Trophoblast cell (in vitro differentiated cells and primary cell): ENCODE data around the gene GOLGA8N.
"Not testable (repeated sequence)": the region's sequence is repeated elsewhere in the genome, so short reads cannot be mapped to it uniquely, and the experiment has no call there.

Experiments
- DNase-seq, 2 donors: peaks; one replicate each; pipeline ENCODE4 v3.0.0-alpha.2; 2016
- H2AFZ ChIP-seq: 2 replicates; pipeline ENCODE4 v1.6.1; 2013; ENCODE audit warnings: low read length, moderate library complexity, mild to moderate bottlenecking; ENCODE audit not compliant: insufficient read depth, poor library complexity
- H2AK5ac ChIP-seq: 2 replicates; pipeline ENCODE4 v1.6.1; 2013; ENCODE audit warnings: mild to moderate bottlenecking, low read length
- H2BK120ac ChIP-seq: 2 replicates; pipeline ENCODE4 v1.6.1; 2013; ENCODE audit warnings: low read length, mild to moderate bottlenecking, moderate library complexity; ENCODE audit not compliant: insufficient read depth, poor library complexity
- H2BK12ac ChIP-seq: 2 replicates; pipeline ENCODE4 v1.6.1; 2013; ENCODE audit warnings: mild to moderate bottlenecking, low read length, moderate library complexity
- H2BK5ac ChIP-seq: 2 replicates; pipeline ENCODE4 v1.6.1; 2013; ENCODE audit warnings: low read length, low read depth, moderate library complexity, mild to moderate bottlenecking; ENCODE audit not compliant: poor library complexity
- H3K14ac ChIP-seq: 2 replicates; pipeline ENCODE4 v1.6.1; 2013; ENCODE audit warnings: mild to moderate bottlenecking, low read length
- H3K18ac ChIP-seq: 2 replicates; pipeline ENCODE4 v1.6.1; 2013; ENCODE audit warnings: mild to moderate bottlenecking, low read length
- H3K23ac ChIP-seq: 2 replicates; pipeline ENCODE4 v1.6.1; 2013; ENCODE audit warnings: low read length
- H3K27ac ChIP-seq: 2 replicates; pipeline ENCODE4 v1.5.1; 2013; ENCODE audit warnings: low read depth, mild to moderate bottlenecking, inconsistent platforms, low read length, moderate library complexity
- H3K27me3 ChIP-seq: 2 replicates; pipeline ENCODE4 v1.6.1; 2013; ENCODE audit warnings: inconsistent platforms, mild to moderate bottlenecking, low read length, moderate library complexity; ENCODE audit not compliant: insufficient read depth
- H3K36me3 ChIP-seq, 2 experiments: 1 replicate in 1 of 2; 2 replicates in 1 of 2; pipeline ENCODE4 v1.6.1; 2013; ENCODE audit warnings: low read length in 2 of 2, mild to moderate bottlenecking in 2 of 2, moderate library complexity in 1 of 2; ENCODE audit not compliant: insufficient read depth in 2 of 2, control insufficient read depth in 1 of 2
- H3K4ac ChIP-seq: 2 replicates; pipeline ENCODE4 v1.6.1; 2013; ENCODE audit warnings: low read depth, mild to moderate bottlenecking, low read length, moderate library complexity
- H3K4me1 ChIP-seq, 2 experiments: 1 replicate in 1 of 2; 2 replicates in 1 of 2; pipeline ENCODE4 v1.6.1; 2013; ENCODE audit warnings: low read length in 2 of 2, mild to moderate bottlenecking in 2 of 2, moderate library complexity in 1 of 2; ENCODE audit not compliant: insufficient read depth in 2 of 2, control insufficient read depth in 1 of 2
- H3K4me2 ChIP-seq: 2 replicates; pipeline ENCODE4 v1.6.1; 2013; ENCODE audit warnings: inconsistent platforms, mild to moderate bottlenecking, low read length, moderate library complexity
- H3K4me3 ChIP-seq: 2 replicates; pipeline ENCODE4 v1.5.1; 2013; ENCODE audit warnings: mild to moderate bottlenecking, low read depth, low read length, inconsistent platforms
- H3K79me1 ChIP-seq: one replicate; pipeline ENCODE4 v1.6.1; 2013; ENCODE audit warnings: low read length
- H3K79me2 ChIP-seq: 2 replicates; pipeline ENCODE4 v1.6.1; 2013; ENCODE audit warnings: low read length, mild to moderate bottlenecking; ENCODE audit not compliant: control insufficient read depth, insufficient read depth, poor library complexity
- H3K9ac ChIP-seq: 2 replicates; pipeline ENCODE4 v1.6.1; 2013; ENCODE audit warnings: mild to moderate bottlenecking, low read length
- H3K9me3 ChIP-seq: 2 replicates; pipeline ENCODE4 v1.6.1; 2013; ENCODE audit warnings: low read depth, mild to moderate bottlenecking, control low read depth, inconsistent platforms, low read length; ENCODE audit not compliant: insufficient read depth
- H4K12ac ChIP-seq: 2 replicates; pipeline ENCODE4 v1.6.1; 2013; ENCODE audit warnings: low read depth, mild to moderate bottlenecking, low read length, moderate library complexity
- H4K8ac ChIP-seq: 2 replicates; pipeline ENCODE4 v1.6.1; 2013; ENCODE audit warnings: low read depth, mild to moderate bottlenecking, low read length, moderate library complexity
- H4K91ac ChIP-seq: one replicate; pipeline ENCODE4 v1.6.1; 2013; ENCODE audit warnings: low read depth, mild to moderate bottlenecking, low read length, moderate library complexity
- WGBS: extraction: QIAGEN DNeasy Blood & Tissue Kit; methylation state at CpG from one replicate; pipeline ENCODE4 v1.1.7; 2013; ENCODE audit warnings: missing lambda C conversion rate; ENCODE audit not compliant: insufficient read length, insufficient coverage; ENCODE audit errors: extremely low coverage; 5-methylcytosine and 5-hydroxymethylcytosine counted together

GOLGA8N gene

GRCh38 chr15:32609518-32609917, 16.3 kb downstream of the GOLGA8N start:
- not testable (repeated sequence) for H2BK120ac ChIP-seq, H2AFZ ChIP-seq, H3K4me3 ChIP-seq, H3K27me3 ChIP-seq, H3K18ac ChIP-seq, H2BK5ac ChIP-seq, H3K79me1 ChIP-seq, H3K4ac ChIP-seq, H2AK5ac ChIP-seq, H3K27ac ChIP-seq, H3K36me3 ChIP-seq, H3K9me3 ChIP-seq, H2BK12ac ChIP-seq, H3K4me2 ChIP-seq, H4K91ac ChIP-seq, H3K14ac ChIP-seq, H3K4me1 ChIP-seq, H4K12ac ChIP-seq, H3K79me2 ChIP-seq, H3K9ac ChIP-seq, H3K23ac ChIP-seq, H4K8ac ChIP-seq
- WGBS: no CpG with 5 or more reads among the region's 2 CpGs
- DNase-seq: peak in 1 of 2 donors; percentile 54

- not testable (repeated sequence) for H4K91ac ChIP-seq, H2BK120ac ChIP-seq, H3K4me3 ChIP-seq, H3K4ac ChIP-seq, H2AFZ ChIP-seq, H3K14ac ChIP-seq, H2BK12ac ChIP-seq, H3K79me1 ChIP-seq, H3K23ac ChIP-seq, H3K79me2 ChIP-seq, H3K9ac ChIP-seq, H3K4me2 ChIP-seq, H3K18ac ChIP-seq, H3K9me3 ChIP-seq, H4K12ac ChIP-seq, H3K36me3 ChIP-seq, H2AK5ac ChIP-seq, H3K27me3 ChIP-seq, H2BK5ac ChIP-seq, H3K27ac ChIP-seq, H3K4me1 ChIP-seq, H4K8ac ChIP-seq
- WGBS: no CpG with 5 or more reads among the region's 3 CpGs
- DNase-seq: peak; percentile 7 to 63
Measured at GRCh38 chr15:32610719-32611118, 17.5 kb downstream of the GOLGA8N start.

- H3K27ac ChIP-seq: peak overlapping the region; percentile 89
- H4K91ac ChIP-seq: peak overlapping the region; percentile 37
- not testable (repeated sequence) for H3K18ac ChIP-seq, H3K36me3 ChIP-seq, H2AK5ac ChIP-seq, H3K27me3 ChIP-seq, H3K4me1 ChIP-seq, H2BK12ac ChIP-seq, H3K14ac ChIP-seq, H3K79me1 ChIP-seq, H3K23ac ChIP-seq, H3K4ac ChIP-seq, H3K9me3 ChIP-seq, DNase-seq, H3K79me2 ChIP-seq, H2AFZ ChIP-seq
- H4K12ac ChIP-seq: peak overlapping the region; percentile 70
- peak overlapping the region; percentile 51 for H2BK120ac ChIP-seq
- peak overlapping the region; percentile 83 for H3K9ac ChIP-seq
- peak overlapping the region; percentile 79 for H2BK5ac ChIP-seq
- peak overlapping the region; percentile 59 for H3K4me2 ChIP-seq
- no CpG with 5 or more reads among the region's 16 CpGs for WGBS
- H4K8ac ChIP-seq: peak overlapping the region; percentile 78
- H3K4me3 ChIP-seq: peak overlapping the region; percentile 68
Measured at GRCh38 chr15:32614712-32615050, 21.4 kb downstream of the GOLGA8N start.

GRCh38 chr15:32615051-32615870, 22.0 kb downstream of the GOLGA8N start, which contains the start of gene ARHGAP11A:
Gene ARHGAP11A, plus strand, starts transcription at chr15:32615504. Its CDS starts 708 bp downstream, at chr15:32616212.
- Histone ChIP-seq H2AFZ (peak within 1 kb of the TSS; percentile 59), H4K12ac (peak within 1 kb of the TSS; percentile 70), H4K8ac (peak within 1 kb of the TSS; percentile 78), H4K91ac (peak within 1 kb of the TSS; percentile 70), H2BK120ac (peak within 1 kb of the TSS; percentile 51), H2BK5ac (peak within 1 kb of the TSS; percentile 79), H3K18ac (peak within 1 kb of the TSS; percentile 35), H3K27ac (peak within 1 kb of the TSS; percentile 89), H3K4me2 (peak within 1 kb of the TSS; percentile 69), H3K4ac (peak within 1 kb of the TSS; percentile 47), H3K9ac (peak within 1 kb of the TSS; percentile 83), H3K4me3 (peak within 1 kb of the TSS; percentile 77)
- DNase-seq: peak; percentile 74 to 88
- H2AK5ac ChIP-seq, H3K23ac ChIP-seq, H3K79me1 ChIP-seq, H3K79me2 ChIP-seq, H3K27me3 ChIP-seq, H2BK12ac ChIP-seq, H3K4me1 ChIP-seq, H3K14ac ChIP-seq, H3K9me3 ChIP-seq, H3K36me3 ChIP-seq: not testable (repeated sequence)
- no CpG with 5 or more reads among the region's 43 CpGs for WGBS
